Measurements from ENCODE around the gene CDRT4.
A peak's percentile ranks its signal among the peaks of the same experiment; 100 is the strongest.

Gene CDRT4

DNA sequence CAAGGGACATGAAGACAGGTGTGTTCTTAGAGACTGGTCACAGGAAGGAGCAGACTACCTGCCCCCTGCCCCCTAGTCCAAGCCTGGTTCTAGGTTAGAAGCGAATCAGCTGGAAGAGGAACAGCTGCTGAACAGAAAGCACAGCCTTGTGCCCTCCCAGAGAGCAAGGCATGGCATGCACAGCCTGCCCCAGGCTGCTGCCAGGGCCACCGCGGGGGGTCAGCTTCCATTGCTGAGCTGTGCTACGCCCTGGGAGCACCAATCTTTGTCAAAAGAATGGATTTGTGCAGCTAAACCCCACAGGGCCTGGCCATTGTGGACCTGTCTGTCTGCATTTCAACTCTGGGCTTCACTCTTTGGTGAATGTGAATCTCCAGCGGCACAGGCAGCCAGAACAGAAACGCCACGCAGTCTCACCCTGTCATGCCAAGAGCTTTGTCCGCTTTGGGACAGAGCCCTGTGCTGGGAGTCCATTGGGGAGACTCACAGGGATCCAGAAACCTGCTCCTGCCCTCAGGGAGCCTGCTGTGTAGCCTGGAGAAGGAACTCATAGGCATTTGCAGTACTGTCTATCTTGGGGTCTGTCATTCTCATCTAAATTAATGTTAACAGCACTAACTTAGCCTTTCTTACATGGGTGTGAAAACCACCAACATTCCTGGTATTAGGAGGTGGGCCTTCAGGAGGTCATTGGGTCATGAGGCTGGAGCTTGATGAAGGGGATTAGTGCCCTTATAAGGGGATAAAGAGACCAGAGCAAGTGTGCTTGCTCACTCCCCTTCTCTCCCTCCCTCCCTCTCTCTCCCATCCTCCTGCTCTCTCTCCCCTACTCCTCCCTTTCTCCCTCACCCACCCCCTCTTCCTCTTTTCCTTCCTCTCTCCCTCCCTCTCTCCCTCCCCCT is 25.6 kb upstream of the CDRT4 start:
- DNase-seq: no peak

- DNase-seq: no peak
These were observed 24.8 kb upstream of the CDRT4 start for GRCh38 chr17:15492186-15492585.

GRCh38 chr17:15490634-15491261 is 23.3 kb upstream of the CDRT4 start:
- no peak for DNase-seq

GRCh38 chr17:15488557-15488956 is 21.1 kb upstream of the CDRT4 start:
- no peak for DNase-seq

DNA sequence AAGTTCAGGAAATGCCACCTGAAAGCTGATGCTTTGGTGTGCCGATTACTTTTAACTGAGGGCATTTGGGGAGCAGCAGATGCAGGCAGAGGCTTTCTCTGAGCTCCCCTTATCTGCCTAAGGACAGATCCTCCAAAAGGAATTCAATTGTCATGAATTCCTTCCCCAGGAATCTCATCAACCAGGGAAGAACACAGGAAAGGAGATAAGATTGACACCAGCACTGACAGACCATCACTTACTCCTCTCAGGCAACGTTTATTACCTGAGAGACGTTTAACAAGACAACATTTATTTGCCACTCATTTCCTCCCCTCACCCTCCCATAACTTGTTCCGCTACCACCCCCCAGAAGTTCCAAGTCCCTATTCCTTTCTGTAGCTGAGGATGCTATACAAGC is 17.6 kb upstream of the CDRT4 start:
- no peak for DNase-seq

DNA sequence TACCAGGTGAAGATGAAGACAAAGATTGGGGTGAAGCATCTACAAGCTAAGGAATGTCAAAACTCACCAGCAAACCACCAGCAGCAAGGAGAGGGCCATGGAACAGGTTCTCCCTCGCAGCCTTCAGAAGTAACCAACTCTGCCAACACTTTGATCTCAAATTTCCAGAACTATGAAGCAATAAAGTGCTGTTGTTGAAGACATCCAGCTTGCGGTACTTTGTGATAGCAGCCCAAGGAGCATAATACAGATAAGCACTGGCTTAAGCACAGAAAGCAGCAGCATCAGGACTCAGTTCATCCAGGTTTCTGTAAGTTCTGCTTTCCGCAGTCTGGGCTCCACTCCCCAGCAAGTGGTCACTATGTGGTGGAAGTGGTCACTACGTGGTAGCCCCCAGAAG is 16.0 kb upstream of the CDRT4 start:
- DNase-seq: no peak

DNA sequence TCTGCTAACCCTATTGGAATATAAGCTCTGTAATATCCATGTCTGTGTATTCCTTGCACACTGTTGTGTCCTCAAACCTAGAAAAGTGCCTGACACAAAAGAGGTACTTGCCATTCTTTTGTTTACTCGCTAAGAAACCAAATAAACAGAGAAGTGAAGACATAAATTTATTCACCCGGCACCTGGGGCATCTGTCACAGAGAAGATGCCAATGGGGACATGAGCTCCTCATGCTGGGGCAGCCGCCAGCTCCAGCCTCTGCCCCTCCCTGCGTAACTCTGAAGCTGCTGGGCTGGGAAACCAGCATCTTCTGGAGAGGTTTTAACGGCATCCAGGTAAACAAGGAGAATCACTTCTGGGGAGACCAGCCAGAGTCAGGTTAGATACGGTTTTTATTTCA is 15.1 kb upstream of the CDRT4 start:
- no peak for DNase-seq

DNA sequence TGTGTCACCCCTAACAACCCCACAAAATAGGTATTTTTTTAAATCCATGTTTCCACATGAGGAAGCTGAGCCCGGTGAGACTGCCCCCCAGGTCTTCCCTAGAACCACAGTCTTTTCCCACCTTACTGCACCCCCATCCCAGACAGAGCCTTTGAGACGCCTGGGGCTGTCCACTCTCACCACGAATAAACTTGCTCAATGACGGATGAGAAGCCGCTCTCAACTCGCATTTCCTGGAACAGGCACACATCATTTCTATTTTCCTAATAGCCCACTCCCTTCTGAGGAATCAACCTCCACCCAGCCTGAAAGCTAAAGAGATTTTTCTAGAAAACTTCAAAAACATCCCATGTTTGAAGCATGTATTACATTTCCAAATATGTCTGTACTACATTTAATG is 14.1 kb upstream of the CDRT4 start:
- DNase-seq: no peak

GRCh38 chr17:15480204-15480603 is 12.8 kb upstream of the CDRT4 start:
- DNase-seq: no peak

GRCh38 chr17:15479703-15480102 is 12.3 kb upstream of the CDRT4 start:
- peak; percentile 77 for DNase-seq

DNA sequence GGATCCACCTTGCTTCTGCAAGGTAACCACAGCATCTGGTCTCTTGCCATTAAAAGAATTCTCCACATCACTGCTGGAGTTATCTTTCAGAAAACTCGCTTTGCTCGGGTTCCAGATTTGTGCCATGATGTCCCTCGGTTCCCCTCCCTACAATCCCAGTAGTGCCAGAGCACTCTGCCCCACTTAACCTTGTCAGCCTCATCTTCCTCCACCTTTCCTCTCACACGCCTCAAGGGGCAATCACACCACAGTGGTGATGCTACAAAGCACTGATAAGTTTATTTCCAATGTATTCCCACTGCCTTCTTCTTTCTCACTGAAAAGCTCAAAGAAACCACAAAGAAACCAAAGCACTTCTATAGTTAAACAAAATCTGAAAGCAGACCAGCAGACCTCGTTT is 11.4 kb upstream of the CDRT4 start:
- DNase-seq: no peak

GRCh38 chr17:15475631-15476354 is 8.4 kb upstream of the CDRT4 start:
- DNase-seq: no peak

GRCh38 chr17:15472891-15473290 is 5.5 kb upstream of the CDRT4 start:
- no peak for DNase-seq

DNA sequence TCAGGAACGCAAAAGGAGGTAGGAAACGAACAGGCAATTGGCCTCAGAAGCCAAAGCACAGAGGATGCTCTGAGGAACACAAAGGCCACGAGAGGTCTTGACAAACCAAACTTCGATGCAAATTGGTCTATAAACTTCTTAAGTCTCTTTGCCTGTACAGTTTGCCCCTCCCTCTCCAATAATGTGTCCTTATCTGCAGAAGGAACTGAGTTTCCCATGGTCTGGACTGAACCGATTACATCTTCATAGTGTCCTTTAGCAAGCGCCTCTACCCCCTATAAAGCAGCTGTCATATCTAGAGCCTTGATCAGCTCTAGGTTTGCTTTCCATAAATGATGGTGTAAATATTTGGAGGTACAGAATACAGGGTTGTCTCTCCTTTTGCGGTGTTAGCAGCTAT is 3.1 kb upstream of the CDRT4 start:
- DNase-seq: no peak

GRCh38 chr17:15469260-15469659 is 1.8 kb upstream of the CDRT4 start:
- DNase-seq: no peak

DNA sequence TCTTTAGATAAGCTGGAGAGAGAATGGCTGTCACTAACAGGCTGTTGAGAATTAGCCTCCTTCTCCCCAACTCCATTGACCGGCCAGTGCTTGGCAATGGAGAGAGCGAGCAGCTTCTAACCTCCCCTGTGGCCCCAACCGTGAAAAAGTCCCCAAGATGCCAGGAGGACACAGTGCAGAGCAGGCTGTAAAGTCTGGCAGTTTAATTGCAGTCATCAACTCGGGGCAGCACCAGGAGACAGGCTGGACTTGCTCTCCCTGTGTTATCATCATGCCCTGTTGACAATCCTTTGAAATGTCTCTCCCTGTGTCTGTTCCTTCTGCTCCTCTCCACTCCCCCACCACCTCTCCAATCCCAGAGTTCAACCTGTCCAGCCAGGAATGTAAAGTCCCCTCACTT is 705 bp upstream of the CDRT4 start:
- DNase-seq: no peak

DNA sequence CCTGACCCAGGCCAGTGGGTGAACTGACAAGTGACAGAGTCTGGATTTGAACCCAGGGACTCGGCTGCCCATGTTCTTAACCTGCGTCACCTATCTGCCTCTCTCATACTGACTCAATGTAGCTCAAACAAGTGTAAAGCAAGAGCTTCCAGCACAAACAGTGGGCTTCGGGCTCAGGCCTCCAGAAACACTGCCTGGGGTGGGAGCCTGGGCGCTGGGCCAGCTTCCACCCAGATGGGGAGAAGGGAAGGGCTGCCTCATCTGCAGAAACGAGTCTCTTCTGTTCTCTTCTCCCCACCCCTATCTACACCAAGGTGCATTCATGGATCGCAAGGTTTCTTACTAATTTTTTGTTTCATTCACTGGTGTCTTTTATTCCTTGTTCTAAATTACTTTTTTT is 1.3 kb downstream of the CDRT4 start:
- DNase-seq: peak; percentile 9

DNA sequence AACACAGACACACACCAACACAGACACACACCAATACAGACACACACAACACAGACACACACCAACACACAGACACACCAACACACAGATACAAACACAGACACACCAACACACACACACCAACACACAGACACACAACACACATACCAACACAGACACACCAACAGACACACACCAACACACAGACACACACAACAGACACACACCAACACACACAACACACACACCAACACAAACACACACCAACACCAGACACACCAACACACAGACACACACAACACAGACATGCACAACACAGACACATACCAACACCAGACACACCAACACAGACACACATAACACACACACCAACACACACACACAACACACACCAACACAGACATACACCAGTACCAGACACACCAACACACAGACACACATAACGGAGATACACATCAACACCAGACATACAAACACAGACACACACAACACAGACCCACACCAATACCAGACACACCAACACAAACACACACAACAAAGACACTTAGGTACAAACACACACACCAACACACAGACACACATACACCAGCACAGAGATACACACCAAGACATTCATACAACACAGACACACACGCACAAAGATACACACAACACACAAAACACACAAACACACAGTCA is 2.2 kb downstream of the CDRT4 start:
- no peak for DNase-seq

GRCh38 chr17:15464231-15464985 is 3.0 kb downstream of the CDRT4 start:
- DNase-seq: no peak

DNA sequence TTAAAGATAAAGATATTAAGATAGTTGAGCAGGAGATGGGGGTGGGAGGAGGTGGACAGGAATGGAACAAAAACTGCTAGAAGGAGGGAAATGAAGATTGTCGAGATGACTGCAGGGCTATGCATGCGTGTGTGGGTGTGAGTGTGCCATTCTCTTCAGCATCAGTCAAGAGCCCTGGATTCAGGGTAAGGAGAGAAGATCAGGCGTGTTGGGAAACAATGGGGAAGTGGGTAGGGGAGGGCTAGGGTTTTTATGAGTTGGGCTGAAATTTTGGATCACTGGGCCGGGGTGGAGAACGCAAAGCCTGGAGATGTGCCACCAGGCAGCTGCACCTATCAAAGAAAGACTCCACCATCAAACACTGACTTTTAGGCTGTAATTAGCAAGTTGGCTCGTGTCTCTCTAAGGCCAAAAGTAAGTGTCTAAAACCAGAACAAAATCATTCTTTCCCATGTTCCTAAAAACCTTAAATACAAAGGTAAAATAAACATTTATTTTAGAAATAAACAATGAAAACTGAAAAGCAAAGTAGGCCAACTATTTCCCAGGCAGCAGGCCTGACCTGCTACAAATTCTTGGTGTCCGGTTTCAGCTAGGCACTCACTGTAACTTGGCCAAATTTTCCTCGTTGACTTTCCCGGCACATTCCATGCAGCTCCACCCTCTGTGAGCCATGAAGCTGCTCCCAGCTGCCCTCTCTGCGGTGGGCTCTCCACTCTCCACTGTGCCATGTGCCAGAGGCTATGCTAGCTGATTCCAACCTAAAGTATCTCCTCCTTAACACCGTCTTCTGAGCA is 4.2 kb downstream of the CDRT4 start:
- no peak for DNase-seq

GRCh38 chr17:15457723-15458094 is 9.7 kb downstream of the CDRT4 start:
- no peak for DNase-seq

Measured in NCI-H2171 treated with DMSO at 0.1 percent for 48 hours (cell line).